Hypothalamus (tissue), 51 donors: ENCODE data around the gene LRP2.
A peak's percentile ranks its signal among the peaks of the same experiment; 100 is the strongest.

Source experiments
- DNase-seq, 51 donors: peaks; one replicate each; lab custom pipeline; 2025; lab: John Stamatoyannopoulos, UW

The LRP2 gene

GRCh38 chr2:169095621-169096105, 266.7 kb downstream of the LRP2 start:
- DNase-seq, result no peak

- no peak for DNase-seq
Measured at GRCh38 chr2:169094676-169095075, 267.7 kb downstream of the LRP2 start.

GRCh38 chr2:169093535-169093934, 268.8 kb downstream of the LRP2 start:
- no peak for DNase-seq

GRCh38 chr2:169091761-169092519, 270.4 kb downstream of the LRP2 start:
- no peak for DNase-seq

- no peak for DNase-seq
Measured at GRCh38 chr2:169091256-169091655, 271.1 kb downstream of the LRP2 start.

- DNase-seq, result no peak
Measured at GRCh38 chr2:169090133-169090820, 272.1 kb downstream of the LRP2 start.

GRCh38 chr2:169089182-169089581, 273.2 kb downstream of the LRP2 start:
- DNase-seq, result no peak

- DNase-seq, result peak in 2 of 51 donors; percentile 4 to 18
Measured at GRCh38 chr2:169087757-169088379, 274.5 kb downstream of the LRP2 start.

GRCh38 chr2:169086893-169087467, 275.4 kb downstream of the LRP2 start:
- no peak for DNase-seq

- DNase-seq, result no peak
Measured at GRCh38 chr2:169082995-169083394, 279.3 kb downstream of the LRP2 start.

GRCh38 chr2:169081551-169081950, 280.8 kb downstream of the LRP2 start:
- DNase-seq, result no peak

GRCh38 chr2:169080250-169081069, 281.9 kb downstream of the LRP2 start:
- no peak for DNase-seq

GRCh38 chr2:169077674-169078240, 284.6 kb downstream of the LRP2 start:
- DNase-seq, result no peak
